Breast epithelium (tissue), 3 donors: ENCODE results near the gene NUMBL.

Experiments used
- CTCF ChIP-seq, 3 donors: fragments of 450-650 bp; IDR thresholded peaks; one replicate each; pipeline ENCODE4 v1.5.1; 2016 to 2017; ENCODE audit warnings: antibody characterized with exemption in 3 of 3, mild to moderate bottlenecking in 3 of 3, moderate library complexity in 3 of 3
- POLR2A ChIP-seq: fragments of 450-650 bp; IDR thresholded peaks from one replicate; pipeline ENCODE4 v1.6.1; 2016; ENCODE audit warnings: antibody characterized with exemption, mild to moderate bottlenecking, moderate library complexity

- TF ChIP-seq CTCF (IDR thresholded peaks at IDR 0.05) (no peak), POLR2A (no peak)
Measured at GRCh38 chr19:40629346-40629745, 61.1 kb downstream of the NUMBL start.
